HG03521 (cell line): Measurements from ENCODE around the gene NXPH3.
A peak's percentile ranks its signal among the peaks of the same experiment; 100 is the strongest.
"Not testable (repeated sequence)": the region's sequence is repeated elsewhere in the genome, so short reads cannot be mapped to it uniquely, and the experiment has no call there.

Source experiments
- ATAC-seq: cut with Tn5 transposase; IDR thresholded peaks from one replicate; pipeline ENCODE4 v1.9.1; 2021; ENCODE audit warnings: mild to moderate bottlenecking, moderate library complexity; ENCODE audit not compliant: unreplicated experiment

Gene NXPH3

DNA sequence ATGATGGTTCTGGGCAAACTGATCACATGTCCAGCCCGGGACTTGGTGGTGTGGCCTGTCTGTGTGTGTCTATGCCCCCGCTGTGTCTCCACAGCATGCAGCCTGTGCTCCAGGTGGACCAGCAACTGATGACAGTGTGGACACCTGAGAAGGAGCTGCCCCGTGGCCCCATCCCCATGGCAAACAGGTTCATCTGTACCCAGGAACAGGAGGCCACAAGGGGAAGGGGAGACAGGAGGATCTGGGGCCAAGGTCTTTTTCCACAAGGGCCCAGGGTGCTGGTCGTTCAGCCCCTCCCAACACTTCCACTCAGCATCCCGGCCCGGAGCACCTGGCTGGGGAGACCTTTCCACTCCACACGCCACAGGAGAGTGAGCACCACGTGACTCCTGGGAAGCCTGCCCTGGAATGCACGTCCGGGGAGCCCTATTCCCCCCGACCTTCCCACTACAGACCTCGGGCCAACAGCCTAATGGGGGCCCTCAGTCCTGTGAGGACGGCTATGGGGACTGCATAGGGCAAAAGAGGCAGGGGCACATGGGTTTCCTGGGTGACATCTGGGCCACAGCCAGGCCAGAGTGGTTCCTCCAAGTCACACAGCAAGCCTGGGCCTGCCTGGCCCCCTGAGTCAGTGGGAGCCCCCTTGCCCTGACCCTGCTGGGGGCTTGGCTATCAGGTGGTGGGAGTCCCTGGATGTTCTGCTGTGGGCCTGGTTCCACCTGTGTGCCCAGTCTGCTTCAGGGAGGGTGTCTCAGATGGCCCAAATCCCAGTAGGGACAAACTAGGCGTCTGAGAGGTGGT, 20.8 kb upstream of the NXPH3 start:
- no peak for ATAC-seq

DNA sequence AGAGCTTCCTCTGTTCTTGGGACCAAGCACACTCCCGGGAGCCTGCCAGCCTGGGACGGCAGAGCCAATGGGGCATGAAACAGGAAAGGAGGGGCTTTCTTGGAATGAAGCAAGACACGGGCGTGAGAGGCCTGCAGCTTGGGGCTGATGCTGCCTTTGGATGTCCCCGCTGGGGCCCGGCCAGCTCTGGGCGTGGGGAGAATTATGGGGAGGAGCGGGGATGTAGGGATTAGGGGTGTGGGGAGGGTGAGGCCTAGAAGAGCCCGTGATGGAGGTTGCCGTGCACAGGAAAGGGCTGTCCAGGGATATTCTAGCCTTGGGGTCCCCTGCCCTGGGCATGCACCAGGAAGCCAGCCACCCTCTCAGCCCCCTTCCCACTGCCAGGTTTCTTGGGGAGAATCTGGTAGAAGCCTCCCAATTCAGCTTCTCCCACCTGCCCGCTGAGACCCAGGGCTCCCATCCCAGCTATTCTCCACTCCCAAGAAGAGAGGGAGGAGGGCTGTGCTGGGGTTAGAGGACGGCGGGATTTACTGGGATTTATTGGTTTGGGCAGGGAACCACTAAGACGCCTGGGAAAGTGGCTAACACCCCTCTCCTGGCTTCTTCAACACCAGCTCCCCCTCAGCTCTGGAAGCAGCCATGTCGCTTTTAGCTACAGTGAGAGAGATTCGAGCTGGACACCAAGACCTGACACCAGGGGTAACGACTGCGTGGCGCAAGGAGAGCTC, 20.0 kb upstream of the NXPH3 start:
- no peak for ATAC-seq

DNA sequence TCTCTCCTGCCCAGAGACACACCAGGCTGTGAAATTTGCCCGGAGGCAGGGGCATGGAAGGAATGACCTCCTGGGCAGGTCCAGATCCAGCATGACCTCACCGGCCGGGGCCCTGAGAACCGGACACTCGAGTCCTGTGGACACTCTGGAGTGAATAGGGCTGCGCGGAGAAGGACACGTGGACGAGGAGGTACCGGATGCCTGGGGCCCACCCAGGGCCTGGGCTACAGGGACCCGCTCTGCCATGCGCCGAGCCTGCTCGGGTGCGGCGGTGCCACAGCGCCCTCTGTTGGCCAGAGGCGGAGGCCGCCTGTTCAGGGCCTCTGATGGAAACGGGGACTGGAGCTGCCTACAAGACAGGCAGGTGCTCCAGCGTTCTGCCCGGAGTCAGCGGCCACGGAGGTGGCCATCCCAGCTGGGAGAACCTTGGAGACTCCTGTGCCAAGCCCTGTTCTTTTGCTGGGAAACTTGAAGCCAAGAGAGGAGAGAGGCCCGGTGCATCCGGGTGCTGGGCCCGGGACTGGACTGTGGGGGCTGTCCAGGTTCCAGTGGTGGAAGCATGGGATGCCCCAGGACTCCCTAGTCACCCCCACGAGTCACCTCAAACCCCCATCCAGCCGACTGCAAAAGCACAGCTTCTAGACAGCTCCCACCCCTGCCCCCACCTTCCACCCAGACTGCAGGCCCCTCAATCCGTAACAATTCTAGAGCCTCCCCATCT, 19.3 kb upstream of the NXPH3 start:
- no peak for ATAC-seq

DNA sequence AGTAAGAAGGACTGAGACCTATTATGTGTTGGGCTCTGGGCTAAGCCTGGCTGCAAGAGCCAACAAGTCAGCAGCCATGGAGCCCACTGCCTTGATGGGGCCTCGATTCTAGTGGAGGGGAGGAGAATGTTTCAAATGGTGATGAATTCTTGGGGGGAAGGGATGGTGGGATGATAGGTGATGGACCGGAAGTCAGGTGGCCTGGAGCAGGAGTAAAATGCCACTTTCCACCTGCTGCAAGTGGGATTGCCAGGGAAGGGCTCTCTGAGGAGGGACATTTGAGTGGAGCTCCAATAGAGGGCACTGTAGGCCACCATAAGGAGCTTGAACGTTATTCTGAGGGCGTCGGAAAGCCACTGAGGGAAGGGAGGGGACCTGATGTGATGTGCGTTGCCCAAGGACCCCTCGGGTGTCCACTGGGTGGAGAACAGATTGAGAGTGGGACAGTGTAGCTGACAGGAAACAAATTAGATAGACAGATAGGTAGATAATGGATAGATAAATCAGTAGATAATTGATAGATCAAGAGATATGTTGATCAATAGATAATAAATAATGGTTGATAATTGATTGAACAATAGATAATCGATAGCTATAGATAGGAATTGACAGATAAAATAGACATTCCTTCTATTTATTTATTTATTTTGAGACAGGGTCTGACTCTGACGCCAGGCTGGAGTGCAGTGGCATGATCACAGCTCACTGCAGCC, 18.2 kb upstream of the NXPH3 start:
- no peak for ATAC-seq

DNA sequence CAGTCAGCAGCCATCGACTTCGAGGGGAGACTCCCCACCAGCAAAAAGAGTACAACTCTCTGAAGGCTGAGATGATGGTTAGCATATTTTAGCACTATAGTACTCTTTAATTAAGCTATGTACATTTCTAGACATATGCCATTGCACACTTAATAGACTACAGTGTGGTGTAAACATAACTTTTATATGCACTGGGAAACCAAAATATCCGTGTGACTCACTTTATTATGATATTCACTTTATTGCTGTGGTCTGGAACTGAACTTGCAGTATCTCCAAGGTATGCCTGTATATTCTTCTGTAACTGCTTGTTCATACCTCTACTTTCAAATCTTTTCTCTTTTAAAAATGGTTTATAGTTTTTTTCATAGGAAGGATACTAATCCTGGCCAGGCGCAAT, 11.0 kb upstream of the NXPH3 start:
- no peak for ATAC-seq

DNA sequence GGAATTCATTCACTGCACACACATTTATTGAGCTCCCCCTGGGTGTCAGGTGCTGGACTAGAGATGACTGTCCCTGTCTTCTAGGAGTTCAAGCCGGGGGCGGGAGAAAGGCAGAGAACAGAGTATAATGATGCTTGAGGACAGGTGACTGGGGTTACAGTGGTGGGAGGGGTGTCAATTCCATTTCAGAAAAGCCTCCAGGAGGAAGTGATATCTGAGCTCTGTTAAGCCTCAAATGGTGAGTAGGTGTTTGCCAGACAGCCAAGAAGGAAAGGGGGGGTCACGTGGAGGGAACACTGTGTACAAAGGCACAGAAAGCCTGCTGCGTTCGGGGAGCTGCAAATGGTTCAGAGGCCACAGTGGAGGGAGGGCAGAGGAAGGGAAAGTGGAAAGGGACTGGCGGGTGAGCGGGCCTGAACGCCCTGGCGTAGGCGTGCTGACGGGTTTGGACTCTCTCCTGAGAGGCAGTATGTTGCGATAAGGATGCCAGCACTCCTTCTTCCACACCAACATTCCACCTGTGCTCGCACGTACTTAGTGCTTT, 9.7 kb upstream of the NXPH3 start:
- no peak for ATAC-seq

DNA sequence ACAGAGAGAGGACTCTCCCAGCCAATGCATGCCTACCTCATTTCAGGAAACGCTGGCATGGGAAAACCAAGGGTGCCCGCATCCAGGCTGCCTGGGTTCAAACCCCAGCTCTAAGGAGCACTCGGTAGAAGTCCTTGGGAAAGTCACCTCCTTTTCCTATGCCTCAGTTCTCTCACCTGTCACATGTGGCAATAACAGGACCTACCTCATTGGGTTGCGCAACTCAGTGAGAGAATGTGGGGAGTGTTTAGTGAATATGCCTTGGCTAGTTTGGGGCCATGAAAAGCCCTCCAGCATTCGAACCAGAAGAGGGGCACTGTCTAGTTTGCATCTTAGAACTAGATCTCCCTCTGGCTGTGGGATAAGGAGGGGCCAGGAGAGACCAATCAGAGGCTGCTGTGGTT, 9.0 kb upstream of the NXPH3 start:
- ATAC-seq: no peak

DNA sequence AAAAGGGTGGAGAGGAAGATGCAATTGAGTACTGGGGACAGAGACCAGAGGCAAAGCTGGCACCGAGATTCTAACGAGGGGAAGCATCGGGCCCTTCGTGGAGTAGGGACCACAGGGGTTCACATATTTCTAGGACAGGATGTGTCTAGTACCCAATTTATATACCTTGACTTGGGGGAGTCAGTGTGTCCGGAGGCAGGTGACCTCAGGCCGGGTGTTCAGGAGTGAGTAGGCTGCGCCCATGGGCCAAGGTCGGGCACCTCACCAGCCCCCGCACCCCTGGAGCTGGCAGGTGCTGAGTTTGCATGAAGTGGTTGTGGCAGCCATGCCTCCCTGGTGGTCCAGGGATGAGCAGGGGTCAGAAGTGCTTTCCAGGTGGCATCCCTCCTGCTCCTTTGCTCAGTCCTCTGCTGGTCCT, 8.6 kb upstream of the NXPH3 start:
- no peak for ATAC-seq

DNA sequence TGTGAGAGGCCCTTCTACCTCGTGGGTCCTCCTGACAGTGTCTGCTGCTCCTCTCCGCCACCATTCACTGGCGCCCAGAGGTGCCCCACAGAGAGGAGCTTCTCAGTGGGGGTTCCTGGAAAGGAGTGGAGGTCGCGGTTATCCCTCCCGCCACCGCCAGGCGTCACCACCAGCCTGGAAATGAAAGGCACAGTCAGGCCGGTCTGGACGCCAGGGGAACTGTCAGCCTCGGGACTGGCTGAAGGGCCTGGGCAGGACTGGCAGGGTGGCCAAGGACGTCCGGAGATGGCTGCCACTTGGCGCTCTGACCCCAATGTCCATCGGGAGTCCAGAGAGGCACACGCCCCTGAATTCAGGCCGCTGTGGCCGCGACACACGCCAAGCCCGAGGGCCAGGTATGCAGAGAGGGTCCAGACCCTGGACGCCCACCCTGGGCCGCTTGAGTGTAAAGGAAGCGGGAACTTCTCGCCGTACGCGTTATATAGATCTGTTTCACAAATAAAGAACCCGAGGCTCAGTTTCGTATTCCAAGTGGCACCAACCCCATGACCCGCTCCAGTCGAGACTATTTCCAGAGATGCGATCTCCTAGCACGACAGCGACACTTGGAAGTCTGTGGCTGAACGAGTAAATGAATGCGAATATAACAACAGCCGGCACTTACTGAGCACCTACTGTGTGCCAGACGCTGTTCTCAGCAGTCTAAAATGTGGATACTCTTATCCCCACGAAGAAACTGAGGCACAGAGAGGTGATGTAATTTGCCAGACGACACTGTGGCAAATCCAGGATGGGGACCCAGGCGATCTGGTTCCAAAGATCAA, 7.6 kb upstream of the NXPH3 start:
- peak; percentile 43 for ATAC-seq

DNA sequence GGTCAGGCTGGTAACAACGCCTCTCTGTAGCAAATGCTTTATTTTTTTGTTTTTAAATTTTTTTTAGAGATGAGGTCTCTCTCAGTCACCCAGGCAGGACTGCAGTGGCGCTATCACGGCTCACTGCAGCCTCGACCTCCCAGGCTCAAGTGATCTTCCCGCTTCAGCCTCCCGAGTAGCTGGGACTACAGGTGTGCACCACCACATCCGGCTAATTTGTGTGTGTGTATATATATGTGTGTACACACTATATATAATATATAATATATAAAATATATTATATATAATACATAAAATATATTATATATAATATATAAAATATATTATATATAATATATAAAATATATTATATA, 7.0 kb upstream of the NXPH3 start:
- not testable (repeated sequence) for ATAC-seq

DNA sequence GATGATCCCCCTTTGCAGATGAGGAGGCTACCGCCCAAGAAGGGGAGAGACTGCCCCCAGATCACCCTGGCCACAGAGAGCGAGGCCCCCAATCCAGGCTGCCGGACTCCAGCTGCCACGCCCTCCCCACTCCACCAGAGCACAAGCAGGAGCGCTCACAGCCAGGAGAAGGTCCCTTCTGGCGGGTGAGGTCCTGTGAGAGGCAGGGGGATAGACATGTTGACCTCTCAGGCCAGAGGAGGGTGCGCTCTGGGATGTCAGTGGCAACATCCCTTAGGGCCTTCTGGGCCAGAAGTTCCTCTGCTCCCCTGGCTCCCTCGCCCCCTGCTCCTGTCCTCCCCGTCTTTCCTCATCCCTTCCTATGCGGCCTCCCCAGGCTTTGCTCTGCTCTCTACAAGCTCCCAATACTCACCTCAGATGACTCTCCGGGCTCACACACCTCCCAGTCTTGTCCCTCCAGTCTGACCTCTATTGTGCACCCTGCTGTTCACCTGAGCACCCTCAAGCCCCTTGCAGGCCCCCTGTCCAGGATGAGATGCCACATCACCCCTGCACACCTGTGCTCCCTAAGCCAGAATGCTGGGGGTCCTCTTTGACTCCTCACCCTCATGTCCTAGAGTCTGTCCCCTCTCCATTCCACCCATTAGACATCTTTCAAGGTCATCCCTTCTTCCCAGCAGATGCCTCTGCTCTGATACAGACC, 5.0 kb upstream of the NXPH3 start:
- no peak for ATAC-seq

DNA sequence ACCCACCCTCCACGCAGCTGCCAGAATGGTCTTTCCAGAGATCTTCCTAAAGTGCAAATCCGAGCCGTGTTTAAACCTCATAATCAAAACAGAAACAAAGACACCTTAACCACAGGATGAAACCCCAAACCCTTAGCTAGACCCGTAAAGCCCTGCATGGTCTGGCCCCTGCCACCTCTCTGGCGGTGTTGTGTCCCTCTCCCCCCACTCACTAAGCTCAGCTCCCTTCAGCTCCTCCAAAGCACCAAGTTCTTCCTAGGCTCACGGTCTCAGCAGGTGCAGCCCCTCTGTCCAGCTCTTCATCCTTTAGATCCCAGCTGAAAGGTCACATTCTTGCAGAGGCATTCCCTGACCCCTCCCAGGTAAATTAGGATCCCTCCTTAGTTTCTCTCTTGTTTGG, 4.4 kb upstream of the NXPH3 start:
- no peak for ATAC-seq

DNA sequence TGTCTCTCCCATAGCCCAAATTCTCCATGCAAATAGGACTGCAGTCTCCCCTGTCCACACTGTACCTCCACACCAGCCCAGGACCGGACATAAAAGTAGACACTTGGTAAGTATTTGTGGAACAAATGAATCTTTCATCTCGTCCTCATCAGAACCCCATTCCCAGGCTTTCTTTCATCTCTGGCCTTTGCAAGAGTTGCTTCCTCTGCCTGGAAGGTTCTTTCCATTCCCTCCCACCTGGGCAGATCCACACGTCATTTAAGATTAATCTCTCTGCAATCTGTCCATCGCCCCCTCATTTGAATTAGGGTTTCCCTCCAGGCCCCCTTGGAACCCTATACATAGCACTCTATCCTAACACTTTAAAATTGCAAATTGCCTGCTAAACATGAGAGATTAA, 3.9 kb upstream of the NXPH3 start:
- no peak for ATAC-seq

DNA sequence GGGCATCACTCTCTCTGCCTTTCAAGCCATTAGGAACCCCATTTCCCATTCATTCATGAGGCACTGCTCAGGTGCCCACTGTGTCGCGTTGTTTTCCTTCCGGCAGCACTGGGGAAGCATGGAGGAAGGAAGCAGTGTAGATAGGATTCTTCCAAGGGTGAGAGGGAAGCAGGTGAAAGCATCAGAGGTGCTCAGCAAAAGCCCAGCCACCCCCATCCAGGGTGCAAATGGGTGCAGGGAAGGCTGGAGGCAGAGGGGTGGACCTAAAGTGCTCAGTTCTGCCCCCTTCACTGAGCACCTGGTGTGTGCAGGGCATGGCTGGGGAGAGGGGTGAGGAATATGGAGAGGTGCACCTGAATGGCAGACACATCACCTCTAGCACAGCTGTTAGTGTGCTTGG, 3.4 kb upstream of the NXPH3 start:
- no peak for ATAC-seq

DNA sequence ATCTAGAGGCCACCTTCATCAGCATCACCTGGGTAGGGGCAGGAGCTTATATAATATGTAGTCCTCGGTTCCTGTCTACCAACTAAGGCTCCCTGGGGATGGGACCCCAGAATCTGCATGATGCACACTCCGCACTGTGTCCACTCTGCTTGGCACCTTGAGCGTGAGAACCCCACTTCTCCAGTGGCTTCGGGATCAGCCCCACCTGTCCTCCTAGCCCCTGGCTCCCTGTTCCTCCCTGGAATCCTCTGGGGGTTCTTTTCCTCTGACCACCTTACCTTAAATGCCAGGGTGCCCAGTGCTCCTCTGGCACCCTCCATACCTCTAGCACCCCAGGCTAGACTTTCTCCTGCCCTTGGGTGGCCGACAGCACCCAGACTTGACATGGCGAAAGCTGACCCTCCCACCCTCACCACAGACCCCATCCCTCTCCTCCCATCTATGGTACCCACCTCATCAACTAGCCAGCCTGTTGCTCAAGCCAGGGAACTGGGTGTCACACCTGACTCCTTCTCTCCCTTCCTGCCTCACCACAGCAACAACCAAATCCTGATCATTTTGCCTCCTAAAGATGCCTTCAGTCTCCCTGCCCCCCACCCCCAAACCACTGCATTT, 2.8 kb upstream of the NXPH3 start:
- ATAC-seq: no peak

DNA sequence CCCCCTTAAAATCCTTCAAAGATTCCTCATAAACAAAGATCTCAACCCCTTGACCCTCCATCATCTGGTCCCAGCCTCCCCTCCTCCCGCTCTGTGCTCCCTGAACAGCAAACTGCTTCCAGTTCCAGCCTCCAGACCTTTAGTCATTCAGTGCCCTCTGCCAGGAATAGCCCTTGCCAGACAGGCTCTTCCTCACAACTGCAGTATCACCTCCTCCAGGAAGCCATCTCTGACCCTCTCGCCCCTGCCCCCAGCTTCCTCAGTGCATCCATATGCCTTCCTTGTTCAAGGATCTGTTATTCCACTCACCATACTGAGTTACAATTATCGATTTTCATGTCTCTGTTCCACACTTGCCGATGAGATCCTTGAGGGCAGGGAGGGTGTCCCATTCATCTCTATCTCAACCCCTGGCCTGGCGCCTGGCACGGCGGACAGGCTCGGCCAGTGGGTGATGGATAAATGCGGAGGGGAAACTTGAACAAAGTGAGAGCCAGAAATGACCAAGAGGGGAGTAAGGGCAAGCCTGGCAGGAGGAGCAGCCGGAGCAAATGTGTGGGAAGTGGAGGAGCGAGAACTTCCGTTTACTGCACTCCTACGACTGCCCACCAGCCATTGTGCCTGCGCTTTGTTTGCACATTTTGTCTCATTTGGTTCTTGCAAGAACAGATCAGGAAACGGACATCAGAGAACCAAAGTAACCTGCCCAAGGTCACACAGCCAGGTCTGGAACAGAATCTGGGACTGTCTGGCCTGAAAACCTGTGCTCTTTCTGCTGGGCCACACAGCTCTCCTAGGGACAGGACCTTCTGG, 2.0 kb upstream of the NXPH3 start:
- no peak for ATAC-seq

DNA sequence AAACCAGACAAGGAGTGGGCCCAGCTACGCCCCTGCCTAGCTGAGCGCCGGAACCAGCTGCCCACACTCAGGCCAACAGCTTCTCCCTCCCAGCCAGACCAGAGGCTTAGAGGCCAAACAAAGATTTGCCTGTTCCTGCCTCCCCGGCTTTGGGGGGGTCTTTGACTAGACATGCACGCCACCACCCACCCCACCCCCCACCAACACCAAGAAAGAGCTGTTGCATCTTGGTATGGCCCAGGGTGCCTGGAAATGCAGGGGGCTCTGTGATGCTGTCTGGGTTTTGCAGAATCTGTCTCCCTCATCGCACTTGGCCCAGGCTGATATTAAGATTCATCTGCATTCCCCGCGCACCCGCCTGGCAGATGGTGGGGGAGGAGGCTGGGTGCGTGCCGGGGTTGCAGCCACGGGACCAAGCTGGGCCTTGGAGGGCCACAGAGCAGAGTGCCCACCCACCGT, 1.3 kb upstream of the NXPH3 start:
- no peak for ATAC-seq
